NCI-H748 treated with DMSO at 0.1 percent for 48 hours (cell line): ENCODE results near the gene SELENBP1.
A peak's percentile ranks its signal among the peaks of the same experiment; 100 is the strongest.

Experiments
- DNase-seq: peaks from one replicate; lab custom pipeline; 2025; lab: John Stamatoyannopoulos, UW

SELENBP1 gene

GRCh38 chr1:151343587-151343986 lies 28.9 kb downstream of the SELENBP1 start:
- no peak for DNase-seq

GRCh38 chr1:151342569-151342968 lies 29.9 kb downstream of the SELENBP1 start:
- no peak for DNase-seq

- no peak for DNase-seq
Observed at GRCh38 chr1:151342021-151342420, 30.5 kb downstream of the SELENBP1 start.

- DNase-seq = peak; percentile 80
Observed at GRCh38 chr1:151340870-151341754, 31.4 kb downstream of the SELENBP1 start.

- no peak for DNase-seq
Observed at GRCh38 chr1:151336556-151336955, 35.9 kb downstream of the SELENBP1 start.

GRCh38 chr1:151334822-151335221 lies 37.7 kb downstream of the SELENBP1 start:
- no peak for DNase-seq

GRCh38 chr1:151327903-151328674 lies 44.4 kb downstream of the SELENBP1 start:
- no peak for DNase-seq

- DNase-seq = peak; percentile 98
Observed at GRCh38 chr1:151327223-151327902, 45.1 kb downstream of the SELENBP1 start, which contains the start of gene PI4KB. TSS of gene PI4KB (minus strand) at chr1:151327416. CDS start at chr1:151316481, 10,935 bp downstream.

- DNase-seq = no peak
Observed at GRCh38 chr1:151326619-151327222, 45.8 kb downstream of the SELENBP1 start.

GRCh38 chr1:151325646-151326429 lies 46.7 kb downstream of the SELENBP1 start:
- DNase-seq = no peak

GRCh38 chr1:151325231-151325630 lies 47.3 kb downstream of the SELENBP1 start:
- no peak for DNase-seq

- DNase-seq = no peak
Observed at GRCh38 chr1:151324390-151324930, 48.0 kb downstream of the SELENBP1 start.

- no peak for DNase-seq
Observed at GRCh38 chr1:151318975-151319374, 53.5 kb downstream of the SELENBP1 start.

- no peak for DNase-seq
Observed at GRCh38 chr1:151315565-151316235, 56.8 kb downstream of the SELENBP1 start.
